HepG2 (cell line): ENCODE measurements around the gene GBX1. TPM values are rescaled to one million over a fixed set of nuclear protein-coding genes. Genes with fewer than 3 reads are reported as not detected.

Source experiments
- ATAC-seq: fragments of 200-7000 bp; cut with Tn5 transposase; 3 replicates; pipeline ENCODE4 v1.9.1; 2020; ENCODE audit warnings: mild to moderate bottlenecking, moderate library complexity
- BruUV-seq: library from RNA; stranded (reverse); fragments of 400-500 nt; replicated peaks from 2 replicates; lab custom pipeline; 2021; lab: Mats Ljungman, UMichigan
- CTCF ChIA-PET: fragments of 300-600 bp; formaldehyde crosslinking; extraction: SDS; loops from one replicate; lab custom pipeline; 2021; ENCODE audit warnings: low total read pairs, inconsistent platforms, low intra/inter-chr PET ratio; lab: Yijun Ruan, JAX
- POLR2A ChIA-PET: fragments of 350-600 bp; sonication (Branson Sonifier 250); formaldehyde crosslinking; loops from one replicate; lab custom pipeline; 2020; ENCODE audit warnings: antibody characterized with exemption, inconsistent platforms; lab: Yijun Ruan, JAX
- DNase-seq: peaks from one replicate; pipeline ENCODE4 v3.0.0-alpha.2; 2015; ENCODE audit warnings: low spot score
- FAIRE-seq: peaks from 3 replicates; lab custom pipeline; 2011; peaks lifted over from hg19 to GRCh38; lab: Jason Lieb, UNC
- H2AFZ ChIP-seq: one replicate; pipeline ENCODE4 v1.6.1; 2011; ENCODE audit warnings: low read length, inconsistent platforms
- H3K27ac ChIP-seq: fragments of 300-600 bp; 3 replicates; pipeline ENCODE4 v1.8.0; 2011; ENCODE audit warnings: mixed run types, mild to moderate bottlenecking, mixed read lengths, low read length, inconsistent platforms; ENCODE audit not compliant: insufficient read depth; ENCODE audit errors: extremely low read length
- H3K27me3 ChIP-seq, 2 experiments: fragments of 200-600 bp in 1 of 2; 2 replicates in 1 of 2; 3 replicates in 1 of 2; pipeline versions ENCODE4 v1.6.0 to v1.8.0; 2011; ENCODE audit warnings: low read length in 2 of 2, mild to moderate bottlenecking in 2 of 2, moderate library complexity in 2 of 2, inconsistent platforms in 1 of 2; ENCODE audit not compliant: insufficient read depth in 2 of 2, control insufficient read depth in 1 of 2
- H3K36me3 ChIP-seq, 2 experiments: fragments of 200-600 bp in 1 of 2; replicated peaks in 1 of 2; 2 replicates in 1 of 2; 3 replicates in 1 of 2; pipeline versions ENCODE4 v1.5.1 to v1.8.0; 2011; ENCODE audit warnings: low read length in 2 of 2, inconsistent platforms in 1 of 2; ENCODE audit not compliant: insufficient read depth in 2 of 2, control insufficient read depth in 1 of 2
- H3K4me1 ChIP-seq: 2 replicates; pipeline ENCODE4 v1.5.1; 2012; ENCODE audit warnings: low read length, inconsistent platforms; ENCODE audit not compliant: insufficient read depth
- H3K4me2 ChIP-seq: 2 replicates; pipeline ENCODE4 v1.6.0; 2011; ENCODE audit warnings: low read depth, low read length, inconsistent platforms
- H3K4me3 ChIP-seq, 3 experiments: fragments of 200-600 bp in 1 of 3; sonication (generic), shearing (Covaris generic) in 1 of 3; replicated peaks in 1 of 3; 2 replicates each; pipeline ENCODE4 v1.5.1; 2011 to 2016; ENCODE audit warnings: low read length in 3 of 3, inconsistent platforms in 2 of 3, low read depth in 2 of 3, mild to moderate bottlenecking in 2 of 3, control low read depth in 1 of 3, mixed read lengths in 1 of 3; ENCODE audit not compliant: insufficient read depth in 1 of 3
- H3K79me2 ChIP-seq: one replicate; pipeline ENCODE4 v1.6.1; 2011; ENCODE audit warnings: low read length, inconsistent platforms; ENCODE audit not compliant: insufficient read depth
- H3K9ac ChIP-seq: 2 replicates; pipeline ENCODE4 v1.6.0; 2011; ENCODE audit warnings: mild to moderate bottlenecking, low read depth, low read length, inconsistent platforms; ENCODE audit not compliant: insufficient read depth
- H3K9me3 ChIP-seq: 2 replicates; pipeline ENCODE4 v1.5.1; 2012; ENCODE audit warnings: mild to moderate bottlenecking, low read length
- H4K20me1 ChIP-seq: 2 replicates; pipeline ENCODE4 v1.6.0; 2011; ENCODE audit warnings: inconsistent platforms, mild to moderate bottlenecking, low read length, moderate library complexity; ENCODE audit not compliant: insufficient read depth
- AFF4 ChIP-seq: sonication (generic); formaldehyde crosslinking; IDR thresholded peaks from 2 replicates; pipeline ENCODE4 v1.4.0; 2020; ENCODE audit warnings: missing genetic modification reagents
- ATF7 ChIP-seq, 2 experiments: fragments of 450-650 bp in 1 of 2; sonication (generic) in 1 of 2; formaldehyde crosslinking in 1 of 2; IDR thresholded peaks; 2 replicates each; pipeline versions ENCODE4 v1.4.0 to v1.6.1; 2016 to 2020; ENCODE audit warnings: antibody characterized with exemption in 1 of 2, mild to moderate bottlenecking in 1 of 2, missing genetic modification reagents in 1 of 2
- BATF2 ChIP-seq: sonication (generic); formaldehyde crosslinking; IDR thresholded peaks from 2 replicates; pipeline ENCODE4 v1.8.0; 2022; ENCODE audit warnings: mild to moderate bottlenecking, missing genetic modification reagents, moderate library complexity
- CENPX ChIP-seq: sonication (generic); formaldehyde crosslinking; IDR thresholded peaks from 2 replicates; pipeline ENCODE4 v1.9.0; 2021; ENCODE audit warnings: mild to moderate bottlenecking, missing genetic modification reagents, moderate library complexity
- CREBL2 ChIP-seq: sonication (generic); formaldehyde crosslinking; IDR thresholded peaks from 2 replicates; pipeline ENCODE4 v1.8.1; 2023; ENCODE audit warnings: missing genetic modification reagents, mild to moderate bottlenecking, borderline replicate concordance
- CREM ChIP-seq, 2 experiments: sonication (generic) in 1 of 2; formaldehyde crosslinking in 1 of 2; IDR thresholded peaks; 2 replicates each; pipeline versions ENCODE4 v1.4.0 to v1.6.1; 2016 to 2020; ENCODE audit warnings: antibody characterized with exemption in 1 of 2, mild to moderate bottlenecking in 1 of 2, missing genetic modification reagents in 1 of 2
- SMAD3 ChIP-seq: sonication (generic); formaldehyde crosslinking; IDR thresholded peaks from 2 replicates; pipeline ENCODE4 v1.4.0; 2020; ENCODE audit warnings: missing genetic modification reagents
- ZBTB4 ChIP-seq: sonication (generic); formaldehyde crosslinking; IDR thresholded peaks from 2 replicates; pipeline ENCODE4 v1.4.0; 2020; ENCODE audit warnings: missing genetic modification reagents, mild to moderate bottlenecking, borderline replicate concordance
- ZNF256 ChIP-seq: sonication (generic); formaldehyde crosslinking; conservative IDR thresholded peaks from 2 replicates; pipeline ENCODE4 v1.4.0; 2020; ENCODE audit warnings: missing genetic modification reagents
- ZNF33B ChIP-seq: sonication (generic); formaldehyde crosslinking; IDR thresholded peaks from 2 replicates; pipeline ENCODE4 v1.5.1; 2020; ENCODE audit warnings: mild to moderate bottlenecking, missing genetic modification reagents
- ZNF496 ChIP-seq: sonication (generic); formaldehyde crosslinking; IDR thresholded peaks from 2 replicates; pipeline ENCODE4 v1.8.1; 2023; ENCODE audit warnings: mild to moderate bottlenecking, moderate library complexity, missing genetic modification reagents; ENCODE audit not compliant: insufficient replicate concordance
- ZNF501 ChIP-seq: sonication (generic); formaldehyde crosslinking; IDR thresholded peaks from 2 replicates; pipeline ENCODE4 v1.5.1; 2020; ENCODE audit warnings: mild to moderate bottlenecking, moderate library complexity, missing genetic modification reagents
- ZNF513 ChIP-seq: sonication (generic); formaldehyde crosslinking; conservative IDR thresholded peaks from 2 replicates; pipeline ENCODE4 v1.5.0; 2020; ENCODE audit warnings: missing genetic modification reagents
- ZNF546 ChIP-seq: sonication (generic); formaldehyde crosslinking; conservative IDR thresholded peaks from 2 replicates; pipeline ENCODE4 v1.8.1; 2023; ENCODE audit warnings: mild to moderate bottlenecking, missing genetic modification reagents
- ZNF619 ChIP-seq: sonication (generic); formaldehyde crosslinking; IDR thresholded peaks from 2 replicates; pipeline ENCODE4 v1.4.0; 2020; ENCODE audit warnings: mild to moderate bottlenecking, missing genetic modification reagents
- WGBS: methylation state at CpG from one replicate; pipeline ENCODE4 v1.1.6; 2017; ENCODE audit warnings: low lambda C conversion rate; 5-methylcytosine and 5-hydroxymethylcytosine counted together
- in situ Hi-C: cut with HindIII; loops from 2 replicates; pipeline ENCODE4 v1.10.0; 2017; ENCODE audit warnings: low pct_unique_long_range_greater_than_20kb; ENCODE audit not compliant: extremely low pct_ligation_motif_present
- intact Hi-C: fragments of 100-400 bp; cut with micrococcal nuclease; formaldehyde crosslinking; loops from one replicate; pipeline ENCODE4 v1.10.0; 2022; ENCODE audit not compliant: unreplicated experiment
- polyA plus RNA-seq, 8 experiments: library from polyadenylated mRNA; depleted of rRNA in 3 of 8; stranded (reverse) in 7 of 8; unstranded in 1 of 8; fragments of >200 nt; fragmentation: Illumina TruSeq in 4 of 8; extraction: Trizol in 4 of 8; gene quantifications; 2 replicates each; pipeline versions ENCODE4 v1.2.1 to v1.2.3, GENCODE V29; 2011 to 2016; ENCODE audit warnings: low read depth in 4 of 8, missing spikeins in 1 of 8, mixed read lengths in 1 of 8; ENCODE audit not compliant: insufficient read depth in 1 of 8
- total RNA-seq, 5 experiments: library from RNA; depleted of rRNA; stranded (reverse); fragments of >200 nt; fragmentation: Illumina TruSeq; extraction: Trizol; gene quantifications; 2 replicates each; pipeline ENCODE4 v1.2.3, GENCODE V29; 2016; ENCODE audit warnings: low read depth in 1 of 5

Gene GBX1
- total and polyA plus RNA-seq, 2 of the 13 experiments (the other 11 are each of a cell fraction or from before 2014, with no cell fraction given) = not detected

GRCh38 chr7:151161757-151162156 is 5.7 kb downstream of the GBX1 start:
- CTCF ChIA-PET = no interaction called here
- no peak overlapping the region for H2AFZ ChIP-seq
- H3K27ac ChIP-seq = no peak overlapping the region
- H3K9ac ChIP-seq = no peak overlapping the region
- TF ChIP-seq CREBL2 (CRISPR knock-in tag) (no peak), ZNF501 (no peak), CENPX (CRISPR knock-in tag) (no peak), ZBTB4 (CRISPR knock-in tag) (no peak), ZNF33B (CRISPR knock-in tag) (no peak), AFF4 (CRISPR knock-in tag) (no peak), ZNF513 (CRISPR knock-in tag) (no peak), ZNF496 (no peak), SMAD3 (no peak), CREM (IDR thresholded peaks at IDR 0.05) (no peak), CREM (CRISPR knock-in tag; IDR thresholded peaks at IDR 0.05) (no peak), ZNF256 (CRISPR knock-in tag) (no peak), ZNF619 (no peak), ATF7 (IDR thresholded peaks at IDR 0.05) (no peak), ATF7 (CRISPR knock-in tag; IDR thresholded peaks at IDR 0.05) (no peak), BATF2 (no peak), ZNF546 (CRISPR knock-in tag) (no peak)
- H3K27me3 ChIP-seq = peaks cover 7 to 59% of the 10 kb centered on the region in 2 experiments
- H4K20me1 ChIP-seq = no peaks in the 10 kb centered on the region
- H3K36me3 ChIP-seq = no peaks in the 10 kb centered on the region
- DNase-seq (no peak), ATAC-seq (no peak), FAIRE-seq (no peak)
- H3K9me3 ChIP-seq = no peaks in the 10 kb centered on the region
- no TSS peak for BruUV-seq
- 0% methylated on average over 1 of the region's 1 CpG for WGBS
- intact Hi-C loops = no loop called here
- in situ Hi-C loops = no loop called here
- no peak overlapping the region for H3K4me2 ChIP-seq
- POLR2A ChIA-PET = no interaction called here
- H3K4me1 ChIP-seq = no peaks in the 10 kb centered on the region
- H3K4me3 ChIP-seq = no peak overlapping the region
- H3K79me2 ChIP-seq = no peaks in the 10 kb centered on the region
